GM15510 (cell line): ENCODE results near the gene EPHA10.

Source experiments
- POLR2A ChIP-seq: IDR thresholded peaks from 3 replicates; pipeline ENCODE4 v1.6.1; 2011; ENCODE audit warnings: borderline replicate concordance; ENCODE audit not compliant: insufficient read length; ENCODE audit errors: extremely low read depth

The EPHA10 gene

DNA sequence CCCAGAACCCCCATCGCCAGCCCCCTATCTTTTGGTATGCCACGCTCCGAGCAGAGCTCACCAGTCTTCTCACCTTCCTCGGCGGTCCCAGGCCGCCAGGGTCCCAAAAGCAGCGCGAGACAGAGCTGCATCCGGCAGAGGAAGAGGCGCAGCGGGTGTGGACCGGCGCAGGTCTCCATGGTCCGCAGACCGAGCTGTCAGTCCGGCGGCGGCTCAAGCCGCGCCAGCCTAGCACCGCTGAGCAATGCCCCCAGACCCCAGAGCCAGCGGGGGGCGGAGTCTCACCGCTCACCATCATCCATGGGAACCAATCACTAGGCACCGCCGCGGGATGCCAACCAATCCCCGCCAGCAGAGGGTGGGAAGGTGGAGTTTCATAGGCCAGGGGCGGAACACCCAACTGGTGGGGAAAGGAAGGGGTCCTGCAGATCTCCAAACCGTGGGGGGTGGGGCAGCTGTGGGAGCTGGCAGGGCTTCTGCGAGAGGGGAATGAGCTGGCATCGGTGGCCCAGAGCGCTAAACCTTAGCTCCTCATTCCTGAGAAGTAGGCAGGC is at the start of gene EPHA10:
EPHA10 (minus strand) TSS at position 233 of the 554 bp plus-strand sequence; CDS start at position 179, 54 bp downstream.
- no peak for TF ChIP-seq POLR2A

DNA sequence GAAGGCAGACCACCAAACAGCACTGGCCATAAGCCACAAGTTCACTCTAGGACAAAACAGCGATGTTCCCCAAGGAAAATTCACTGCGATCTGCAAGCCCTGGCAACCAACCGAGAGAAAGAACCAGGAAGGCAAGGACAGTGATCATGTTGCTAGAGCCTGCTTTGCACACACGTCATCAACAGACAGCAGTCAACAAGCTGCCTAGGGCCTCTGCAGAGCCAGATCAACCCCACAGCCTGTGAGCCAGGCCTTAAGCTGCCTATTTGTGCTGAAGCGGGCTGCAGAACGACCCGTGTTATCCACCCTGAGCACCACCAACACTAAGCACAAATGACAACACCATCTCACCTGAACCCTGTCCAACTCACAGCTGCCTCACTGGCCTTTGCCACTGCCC is 49.3 kb upstream of the EPHA10 start:
- TF ChIP-seq POLR2A, result no peak

DNA sequence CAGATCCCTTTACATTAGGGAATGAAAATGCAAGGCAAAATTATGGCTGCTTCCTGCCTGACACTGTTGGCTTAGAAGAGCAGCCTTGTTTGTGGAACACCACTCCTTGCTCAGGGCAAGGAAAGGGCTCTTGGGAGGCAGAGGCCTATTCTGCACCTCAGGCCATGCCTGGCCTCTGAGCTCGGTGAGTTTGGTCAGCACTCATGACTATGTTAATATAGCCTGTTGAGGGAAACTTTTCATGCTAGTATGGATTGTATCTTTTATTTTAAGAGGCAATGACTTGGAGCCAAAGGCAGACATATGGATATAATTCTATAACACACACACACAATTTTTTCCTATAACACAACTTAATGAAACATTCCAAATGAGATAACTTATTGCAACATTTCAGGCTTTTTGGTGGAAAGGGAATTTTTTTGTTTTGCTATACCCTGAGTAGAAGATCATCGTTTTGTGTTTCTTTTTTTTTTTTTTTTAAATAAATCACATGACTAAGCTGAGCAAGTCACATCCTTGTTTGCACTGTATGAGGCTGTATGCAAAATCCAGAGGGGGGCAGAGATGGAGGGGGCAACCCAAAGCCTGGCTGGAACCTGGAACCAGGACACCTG is 48.7 kb upstream of the EPHA10 start:
- TF ChIP-seq POLR2A, result no peak

DNA sequence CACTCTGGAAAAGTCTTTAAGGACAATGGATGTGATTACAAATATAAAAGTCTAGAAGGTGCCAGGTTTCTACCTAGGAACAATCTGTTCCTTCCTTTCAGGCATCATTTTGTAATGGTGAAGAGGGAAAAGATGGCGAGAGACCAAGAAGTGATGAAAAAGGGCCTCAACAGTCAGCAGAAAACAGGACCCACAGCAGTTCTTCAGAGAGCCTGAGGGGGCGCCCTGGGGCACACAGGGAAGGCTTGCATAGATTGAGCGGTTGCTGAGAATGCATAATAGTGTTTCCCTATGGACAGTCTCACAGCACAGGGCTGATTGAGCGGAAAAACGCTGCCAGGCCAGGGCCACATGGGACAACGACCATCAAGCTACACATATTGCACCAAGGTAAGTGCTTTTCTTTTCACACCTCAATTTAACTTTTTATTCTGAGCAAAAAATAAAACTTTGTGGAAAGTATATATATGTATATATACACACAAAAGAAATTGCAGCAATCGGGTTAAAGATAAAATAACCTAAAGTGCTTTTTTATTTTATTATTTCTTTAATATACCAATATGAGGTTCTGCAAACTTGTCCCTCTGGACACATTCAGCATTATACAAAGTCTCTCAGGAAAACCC is 46.2 kb upstream of the EPHA10 start:
- TF ChIP-seq POLR2A, result no peak

GRCh38 chr1:37809942-37810341 is 45.0 kb upstream of the EPHA10 start:
- no peak for TF ChIP-seq POLR2A

DNA sequence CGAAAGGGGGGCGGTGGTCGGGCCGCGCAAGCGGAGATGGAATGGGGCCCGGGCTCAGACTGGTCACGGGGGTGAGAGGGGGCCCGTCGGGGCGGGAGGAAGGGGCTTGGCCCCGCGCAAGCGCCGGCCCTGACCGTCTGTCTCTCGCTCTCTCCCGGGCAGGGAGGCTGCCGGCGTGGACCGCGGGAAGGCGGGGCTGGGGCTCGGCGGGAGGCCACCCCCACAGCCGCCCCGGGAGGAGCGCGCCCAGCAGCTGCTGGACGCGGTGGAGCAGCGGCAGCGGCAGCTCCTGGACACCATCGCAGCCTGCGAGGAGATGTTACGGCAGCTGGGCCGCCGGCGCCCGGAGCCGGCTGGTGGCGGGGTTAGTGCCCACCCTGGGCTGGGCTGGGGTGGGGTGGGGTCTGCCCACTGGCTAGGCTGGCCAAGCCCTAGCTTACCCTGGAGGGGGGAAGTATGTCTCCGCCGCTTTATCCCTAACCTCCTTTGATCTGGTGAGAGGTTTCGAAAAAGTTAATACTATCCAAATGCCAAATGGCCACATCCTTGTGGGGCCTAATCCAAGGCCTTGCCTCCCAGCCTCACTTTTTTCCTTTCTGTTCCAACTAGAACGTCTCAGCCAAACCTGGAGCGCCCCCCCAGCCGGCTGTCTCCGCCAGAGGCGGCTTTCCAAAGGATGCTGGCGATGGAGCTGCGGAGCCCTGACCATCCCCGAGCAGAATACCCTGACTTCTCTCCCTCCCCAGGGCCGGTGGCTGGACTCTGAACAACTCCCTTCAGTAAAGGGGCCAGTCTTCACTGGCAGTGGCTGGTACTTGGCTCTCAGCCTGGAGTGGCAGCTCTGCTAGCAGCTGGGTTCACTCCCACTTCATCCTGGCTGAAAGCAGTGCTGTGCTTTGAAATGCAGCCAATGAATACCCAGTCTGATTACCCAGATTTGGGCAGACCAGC is 43.7 kb upstream of the EPHA10 start:
- TF ChIP-seq POLR2A, result no peak

GRCh38 chr1:37807555-37808368 is 42.8 kb upstream of the EPHA10 start, which contains the start of the genes C1orf122 and YRDC:
TSS of gene C1orf122 (plus strand) at chr1:37807790. CDS start at chr1:37808405, 615 bp downstream.
TSS of gene YRDC (minus strand) at chr1:37808208. CDS start at chr1:37808180, 28 bp downstream.
- peak; percentile 80 for TF ChIP-seq POLR2A

DNA sequence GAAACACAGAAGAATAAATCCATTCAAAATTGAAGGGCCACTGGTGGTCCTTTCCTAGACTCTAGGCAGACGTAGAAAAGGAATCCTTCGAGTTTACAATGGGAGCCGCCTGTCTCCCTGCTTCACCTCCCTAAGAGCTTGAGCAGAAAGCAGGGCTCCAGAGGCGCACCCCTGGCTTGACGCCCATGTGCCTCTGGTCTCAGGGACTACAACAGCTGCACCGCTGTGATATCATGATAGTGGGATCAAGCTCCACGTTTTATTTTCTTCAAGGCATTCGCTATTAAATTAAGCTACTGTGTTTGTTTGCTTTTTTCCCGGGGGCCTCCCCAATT is 42.3 kb upstream of the EPHA10 start:
- TF ChIP-seq POLR2A, result no peak

- no peak for TF ChIP-seq POLR2A
Measured at GRCh38 chr1:37802439-37802838, 37.5 kb upstream of the EPHA10 start.

GRCh38 chr1:37797750-37798345 is 32.9 kb upstream of the EPHA10 start:
- TF ChIP-seq POLR2A, result no peak

GRCh38 chr1:37795340-37796125 is 30.6 kb upstream of the EPHA10 start:
- no peak for TF ChIP-seq POLR2A

DNA sequence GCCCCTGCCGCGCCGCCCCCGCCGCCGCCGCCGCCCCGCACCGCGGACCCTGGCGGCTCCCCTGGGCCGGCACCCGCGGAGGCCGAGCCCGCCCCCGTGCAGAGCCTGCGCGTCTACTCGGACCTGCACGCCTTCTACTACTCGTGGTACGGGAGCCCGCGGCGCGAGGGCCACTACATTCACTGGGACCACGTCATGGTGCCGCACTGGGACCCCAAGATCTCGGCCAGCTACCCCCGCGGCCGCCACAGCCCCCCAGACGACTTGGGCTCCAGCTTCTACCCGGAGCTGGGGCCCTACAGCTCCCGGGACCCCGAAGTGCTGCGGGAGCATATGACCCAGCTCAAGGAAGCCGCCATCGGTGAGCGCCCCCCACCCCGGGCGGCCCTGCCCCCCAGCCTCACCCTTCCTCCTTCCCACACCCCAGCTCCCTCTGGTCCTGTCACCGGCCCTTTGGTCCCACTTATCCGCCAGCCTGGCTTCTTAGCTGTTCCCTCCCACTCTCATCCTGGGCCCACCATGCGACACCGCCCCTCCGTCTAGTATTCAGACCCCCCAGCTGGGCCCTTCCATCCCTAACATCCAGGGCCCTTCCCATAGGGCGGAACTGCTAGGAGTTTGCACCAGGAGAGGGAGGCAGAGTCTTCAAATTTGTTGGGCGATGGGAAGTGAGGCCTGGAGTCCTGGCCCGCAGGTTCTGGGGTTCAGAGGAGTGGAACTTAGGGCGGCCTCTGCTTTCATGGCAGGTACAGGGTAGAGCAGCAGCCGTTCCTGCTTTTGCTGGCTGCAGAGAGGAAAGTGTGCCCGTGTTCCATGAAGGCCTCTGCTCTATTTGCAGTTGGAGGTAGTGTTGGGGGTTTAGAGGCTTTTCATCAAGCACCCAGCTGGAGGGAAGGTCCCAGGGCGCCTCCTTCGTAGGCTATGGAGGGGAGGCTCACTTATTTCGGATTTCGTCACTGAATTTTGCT is 29.7 kb upstream of the EPHA10 start:
- TF ChIP-seq POLR2A, result no peak

GRCh38 chr1:37793773-37794371 is 29.0 kb upstream of the EPHA10 start, which contains the start of gene MANEAL:
TSS of gene MANEAL (plus strand) at chr1:37793847. CDS start at chr1:37794183, 336 bp downstream.
- TF ChIP-seq POLR2A, result peak; percentile 60
